HFF-Myc (cell line): ENCODE data around the gene CST7.

Experiments used
- DNase-seq: peaks from one replicate; pipeline ENCODE4 v3.0.0-alpha.2; 2011; ENCODE audit warnings: low read depth; ENCODE audit errors: extremely low read depth
- H3K4me3 ChIP-seq: replicated peaks from 2 replicates; pipeline ENCODE4 v1.5.1; 2011; ENCODE audit warnings: low read depth, mild to moderate bottlenecking, control low read depth, low read length
- CTCF ChIP-seq: IDR thresholded peaks from 2 replicates; pipeline ENCODE4 v1.5.1; 2012; ENCODE audit warnings: mild to moderate bottlenecking, low read depth, low read length, control low read depth; ENCODE audit errors: missing control alignments

CST7 gene

DNA sequence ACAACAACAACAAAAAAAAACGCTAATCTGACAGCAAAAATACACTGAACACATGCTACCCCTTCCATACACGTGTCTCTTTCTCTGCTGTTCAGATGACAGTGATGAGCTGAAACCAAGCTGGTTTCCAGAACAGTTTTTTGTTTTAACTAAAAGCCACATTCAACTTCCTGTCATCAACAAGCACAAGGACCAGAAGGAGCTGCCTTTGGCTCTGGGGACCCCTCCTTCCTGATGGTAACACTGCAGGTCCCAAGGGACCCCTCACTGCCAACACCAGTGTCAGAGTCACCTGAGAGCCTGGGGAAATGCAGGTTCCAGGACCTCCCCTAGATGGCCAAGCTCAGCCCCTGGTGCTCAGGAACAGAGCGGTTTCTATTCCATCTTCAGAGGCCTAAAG lies 6.0 kb downstream of the CST7 start:
- no peak for DNase-seq
- no peak for TF ChIP-seq CTCF
- H3K4me3 ChIP-seq, result no peak overlapping the region

- no peak overlapping the region for H3K4me3 ChIP-seq
- DNase-seq, result no peak
- no peak for TF ChIP-seq CTCF
Observed at GRCh38 chr20:24956001-24956841, 7.2 kb downstream of the CST7 start.

DNA sequence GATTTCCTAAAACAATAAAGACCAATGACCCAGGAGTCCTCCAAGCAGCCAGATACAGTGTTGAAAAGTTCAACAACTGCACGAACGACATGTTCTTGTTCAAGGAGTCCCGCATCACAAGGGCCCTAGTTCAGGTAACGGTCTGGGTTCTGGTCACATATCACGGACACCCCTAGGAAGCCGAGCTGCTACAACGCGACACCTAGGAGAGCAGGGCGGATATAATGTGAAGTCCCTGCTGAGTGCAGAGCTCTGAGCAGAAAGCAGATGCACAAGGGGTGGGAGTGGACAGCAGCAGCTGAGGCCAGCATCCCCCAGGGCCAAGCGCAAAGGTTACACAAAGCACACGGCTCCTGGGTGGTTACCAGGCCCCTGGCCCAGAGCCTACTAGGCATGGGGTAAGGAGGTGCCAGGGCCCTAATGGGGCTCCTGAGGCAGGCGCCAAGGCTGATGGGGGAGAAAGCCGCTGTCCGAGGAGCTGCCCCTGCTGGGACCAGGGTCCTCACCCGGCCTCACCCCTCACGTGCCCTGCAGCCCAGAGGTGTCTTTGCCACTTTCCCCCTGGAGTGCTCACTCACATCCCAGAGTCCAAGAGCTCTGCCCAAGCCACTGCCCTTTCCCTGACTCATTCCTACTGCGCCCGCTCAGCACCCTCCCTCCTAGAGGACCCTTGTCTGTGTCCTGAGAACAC lies 8.4 kb downstream of the CST7 start:
- H3K4me3 ChIP-seq, result no peak overlapping the region
- TF ChIP-seq CTCF, result no peak
- DNase-seq, result no peak

DNA sequence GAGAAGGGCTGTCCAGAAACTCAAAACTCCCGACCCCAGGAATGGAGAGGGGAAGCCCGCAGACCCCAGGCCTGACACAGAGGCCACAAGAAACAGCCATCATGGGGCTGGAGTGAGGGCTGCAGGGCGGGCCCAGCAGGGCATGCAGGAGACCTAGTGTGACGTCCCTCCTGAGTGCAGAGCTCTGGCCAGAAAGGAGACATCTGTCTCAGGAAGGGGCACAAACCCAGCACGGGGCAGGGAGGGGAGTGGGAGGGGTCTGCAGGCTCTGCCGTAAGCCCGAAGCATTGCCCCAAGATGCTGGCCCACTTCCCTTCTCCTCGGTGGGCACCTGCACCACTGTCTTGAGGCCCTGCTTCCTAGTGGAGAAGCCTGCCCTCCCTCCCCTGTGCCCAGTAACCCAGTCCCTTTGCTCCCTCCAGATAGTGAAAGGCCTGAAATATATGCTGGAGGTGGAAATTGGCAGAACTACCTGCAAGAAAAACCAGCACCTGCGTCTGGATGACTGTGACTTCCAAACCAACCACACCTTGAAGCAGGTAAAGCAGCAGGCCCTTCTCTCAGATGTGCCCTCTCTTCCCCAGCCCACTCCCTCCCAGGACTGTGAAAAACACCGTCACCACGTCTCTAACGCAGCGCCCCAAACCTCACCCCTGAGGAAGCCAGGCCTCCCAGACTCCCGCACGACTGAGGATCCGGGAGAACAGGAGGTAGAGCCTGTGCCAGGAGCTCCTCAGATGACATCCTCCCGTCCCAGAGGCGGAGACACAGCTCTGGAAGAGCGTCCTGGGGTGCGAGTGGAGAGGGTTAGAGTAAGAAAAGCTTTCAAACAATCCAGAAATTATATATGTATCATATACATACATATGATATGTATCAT lies 9.7 kb downstream of the CST7 start:
- H3K4me3 ChIP-seq, result no peak overlapping the region
- no peak for TF ChIP-seq CTCF
- no peak for DNase-seq

DNA sequence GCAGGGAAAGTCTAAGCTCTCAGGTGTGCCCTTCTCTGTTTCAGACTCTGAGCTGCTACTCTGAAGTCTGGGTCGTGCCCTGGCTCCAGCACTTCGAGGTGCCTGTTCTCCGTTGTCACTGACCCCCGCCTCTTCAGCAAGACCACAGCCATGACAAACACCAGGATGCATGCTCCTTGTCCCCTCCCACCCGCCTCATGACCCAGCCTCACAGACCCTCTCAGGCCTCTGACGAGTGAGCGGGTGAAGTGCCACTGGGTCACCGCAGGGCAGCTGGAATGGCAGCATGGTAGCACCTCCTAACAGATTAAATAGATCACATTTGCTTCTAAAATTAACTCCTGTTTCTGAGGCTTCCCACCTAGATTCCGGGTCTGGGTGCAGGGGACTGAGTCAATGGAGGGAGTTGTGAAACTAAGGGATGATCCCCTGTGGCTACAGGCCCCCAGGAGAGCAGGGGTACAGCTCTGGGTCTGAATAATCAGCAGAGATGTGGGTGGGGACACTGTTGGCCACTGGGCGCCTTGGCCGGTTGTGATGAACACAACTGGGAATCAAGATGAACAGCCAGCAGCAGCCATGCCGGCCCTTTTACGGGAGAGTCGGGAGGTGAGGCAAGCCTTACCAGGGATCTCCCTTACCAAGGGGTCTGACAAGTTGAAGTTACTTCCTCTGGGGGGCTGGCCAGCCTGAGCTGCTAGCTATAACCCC lies 10.7 kb downstream of the CST7 start:
- no peak for DNase-seq
- TF ChIP-seq CTCF, result no peak
- H3K4me3 ChIP-seq, result no peak overlapping the region

GRCh38 chr20:24960302-24960801 lies 11.3 kb downstream of the CST7 start:
- TF ChIP-seq CTCF, result no peak

More at GRCh38 chr20:24960302-24960801, 11.3 kb downstream of the CST7 start:
- H3K4me3 ChIP-seq, result no peak overlapping the region
- DNase-seq, result no peak
